Activated CD4-positive, alpha-beta T cell treated with anti-CD3 and anti-CD28 coated beads, Interleukin-2, amount 50 U/mL, for 1 hour (primary cell): ENCODE measurements around the gene CLINT1.
"Not testable (repeated sequence)": the region's sequence is repeated elsewhere in the genome, so short reads cannot be mapped to it uniquely, and the experiment has no call there.

Source experiments
- DNase-seq: peaks from one replicate; pipeline ENCODE4 v3.0.0-alpha.2; 2020

Gene CLINT1

DNA sequence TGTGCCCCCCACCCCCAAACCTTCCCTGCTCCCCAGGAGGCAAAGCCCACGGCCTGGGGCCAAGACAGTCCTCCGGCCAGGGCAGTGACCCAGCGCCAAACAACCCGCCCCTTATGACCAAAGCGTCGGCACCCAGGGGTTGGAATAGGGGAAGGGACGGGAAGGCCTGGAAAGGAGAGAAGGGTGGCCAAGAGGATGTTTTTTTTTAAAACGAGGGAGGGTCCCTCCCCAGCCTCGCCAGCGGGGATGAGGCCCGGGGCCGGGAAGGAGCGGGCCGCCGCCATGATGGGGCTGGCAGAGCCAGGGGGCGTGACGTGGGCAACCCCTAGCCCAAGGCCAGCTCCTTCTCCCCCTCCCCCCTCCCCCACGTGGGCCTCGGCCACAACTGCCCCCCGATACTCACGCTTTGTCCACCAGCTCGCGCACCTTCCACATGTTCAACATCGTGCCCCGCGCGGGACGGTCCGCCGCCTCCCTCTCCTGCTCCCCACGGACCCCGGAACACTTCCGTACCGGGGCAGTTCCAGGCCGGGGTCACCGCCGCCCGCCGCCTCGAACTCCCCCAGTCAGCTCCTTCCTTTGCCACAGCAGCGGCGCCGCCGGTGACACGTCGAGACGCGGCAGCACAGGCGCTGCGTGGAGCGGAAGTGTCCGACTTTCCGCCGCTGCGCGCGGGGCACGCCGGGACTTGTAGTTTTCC, at the start of gene CLINT1:
Gene CLINT1, minus strand, starts transcription at position 619 of the 700 bp plus-strand sequence. Its CDS starts 175 bp downstream, at position 444.
- DNase-seq: peak; percentile 87

DNA sequence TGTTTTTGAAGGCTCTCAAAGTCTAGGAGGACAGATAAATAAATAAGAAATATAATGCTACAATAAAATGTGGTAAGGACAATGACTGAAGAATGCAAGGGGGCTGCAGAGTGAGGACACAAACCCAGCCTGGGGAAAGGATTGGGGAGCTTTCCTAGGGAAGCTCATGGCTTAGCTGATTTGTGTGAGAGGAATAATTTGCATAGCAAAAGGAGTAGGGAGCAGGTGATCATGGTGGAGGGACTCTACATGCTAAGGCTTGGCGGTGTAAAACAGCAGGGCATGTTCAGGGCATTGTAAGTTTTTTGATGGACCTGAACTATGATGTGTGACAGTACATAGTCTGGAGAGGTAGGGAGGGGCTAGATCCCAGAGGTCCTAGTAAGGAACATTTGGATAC, 49.5 kb upstream of the CLINT1 start:
- no peak for DNase-seq

GRCh38 chr5:157907479-157907878, 48.5 kb upstream of the CLINT1 start:
- DNase-seq: no peak

GRCh38 chr5:157903117-157903450, 44.1 kb upstream of the CLINT1 start:
- no peak for DNase-seq

DNA sequence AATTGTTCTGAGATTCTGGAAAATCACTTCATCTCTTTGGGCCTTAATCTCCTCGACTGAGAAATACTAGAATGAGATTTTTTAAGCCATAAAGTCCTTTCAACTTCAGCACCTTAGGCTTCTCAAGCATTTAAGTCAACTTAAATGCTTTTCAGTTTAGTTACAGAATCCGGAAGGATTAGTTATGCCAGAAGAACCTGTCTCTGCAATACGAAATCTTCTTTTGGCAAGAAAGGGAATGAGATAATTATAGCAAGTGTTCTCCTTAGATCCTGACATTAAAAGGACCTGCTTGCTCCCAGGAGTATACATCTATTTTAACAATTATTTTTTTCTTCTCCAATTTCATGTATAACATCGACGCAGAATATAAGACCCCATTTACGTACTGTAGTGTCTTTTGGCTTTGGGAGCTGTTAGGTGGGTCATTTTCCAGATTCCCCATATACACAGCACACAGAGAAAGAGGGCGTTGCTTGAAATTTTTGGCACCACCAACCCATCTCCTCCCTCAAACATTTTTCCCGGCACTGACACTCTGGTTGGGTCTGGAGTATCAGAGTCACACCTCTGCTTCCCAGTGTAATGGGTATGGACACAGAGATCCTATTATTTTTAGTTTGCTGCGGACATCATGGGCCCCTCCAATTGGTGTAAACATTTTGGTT, 43.6 kb upstream of the CLINT1 start:
- no peak for DNase-seq

- DNase-seq: no peak
Observed at GRCh38 chr5:157900644-157901043, 41.7 kb upstream of the CLINT1 start.

DNA sequence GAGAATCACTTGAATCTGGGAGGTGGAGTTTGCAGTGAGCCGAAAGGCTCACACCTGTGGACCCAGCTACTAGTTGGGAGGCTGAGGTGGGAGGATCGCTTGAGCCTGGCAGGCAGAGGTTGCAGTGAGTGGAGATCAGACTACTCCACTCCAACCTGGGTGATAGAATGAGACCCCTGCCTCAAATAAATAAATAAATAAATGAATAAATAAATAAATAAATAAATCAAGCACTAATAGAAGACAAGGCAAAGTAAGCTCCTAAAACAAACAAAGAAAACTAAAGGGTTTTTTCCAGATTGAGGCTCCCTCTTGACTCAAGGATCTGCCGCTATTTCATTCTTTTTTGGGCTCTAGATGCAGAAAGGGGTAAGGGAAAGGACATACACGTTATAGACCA, 34.7 kb upstream of the CLINT1 start:
- DNase-seq: no peak

DNA sequence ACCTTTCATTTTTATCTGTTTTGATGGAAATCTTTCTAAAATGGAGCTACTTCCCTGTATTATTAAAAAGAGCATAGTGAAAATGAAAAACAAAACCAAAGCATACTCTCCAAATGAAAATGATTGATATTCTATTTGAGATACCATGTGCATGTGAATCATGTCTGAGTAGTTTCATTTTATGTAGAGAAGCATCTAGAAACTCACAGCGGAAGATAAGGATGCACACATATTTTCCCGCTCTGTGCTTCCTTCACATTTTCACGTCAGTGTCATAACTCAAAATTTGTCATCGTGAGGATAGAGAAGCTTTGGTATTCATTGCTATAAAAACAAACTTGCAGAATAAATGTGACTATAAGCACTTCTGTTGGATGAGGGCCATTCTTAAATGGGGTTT, 34.0 kb upstream of the CLINT1 start:
- DNase-seq: no peak

DNA sequence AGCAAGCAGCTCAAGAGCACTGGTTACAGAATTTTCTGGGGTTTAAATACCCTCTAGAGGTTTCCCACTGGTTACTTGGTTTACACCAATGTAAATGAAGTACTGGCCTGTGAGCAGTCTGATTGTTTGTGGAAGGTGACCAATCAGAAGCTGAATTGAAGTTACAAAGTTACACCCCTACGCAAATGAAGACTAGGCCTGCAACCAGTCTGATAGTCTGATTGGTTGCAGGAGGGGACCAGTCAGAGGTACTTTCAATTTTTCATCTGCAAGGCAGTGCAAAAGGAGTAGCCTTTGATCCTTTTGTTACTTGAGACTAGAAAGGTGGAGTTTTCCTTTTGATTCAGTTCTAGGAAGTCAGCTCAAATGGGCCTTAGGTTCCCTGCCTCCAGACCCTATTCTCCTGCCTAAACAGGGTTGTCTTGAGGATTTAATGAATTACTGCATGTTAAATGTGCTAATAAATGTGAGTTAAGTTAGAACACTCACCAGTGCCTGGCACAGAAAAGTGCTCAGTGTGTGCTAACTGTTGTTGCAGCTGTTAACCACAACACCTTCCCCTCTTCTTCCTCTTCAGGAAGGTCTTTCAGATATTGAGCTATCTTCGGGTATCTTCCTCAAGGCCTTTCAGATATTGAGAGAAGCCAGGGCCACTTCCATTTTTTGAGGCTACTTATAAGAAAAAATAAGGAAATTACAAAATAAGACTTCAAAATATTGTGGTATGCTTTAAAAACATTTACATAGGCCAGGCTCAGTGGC, 32.1 kb upstream of the CLINT1 start:
- no peak for DNase-seq

GRCh38 chr5:157888814-157889532, 30.0 kb upstream of the CLINT1 start:
- DNase-seq: no peak

DNA sequence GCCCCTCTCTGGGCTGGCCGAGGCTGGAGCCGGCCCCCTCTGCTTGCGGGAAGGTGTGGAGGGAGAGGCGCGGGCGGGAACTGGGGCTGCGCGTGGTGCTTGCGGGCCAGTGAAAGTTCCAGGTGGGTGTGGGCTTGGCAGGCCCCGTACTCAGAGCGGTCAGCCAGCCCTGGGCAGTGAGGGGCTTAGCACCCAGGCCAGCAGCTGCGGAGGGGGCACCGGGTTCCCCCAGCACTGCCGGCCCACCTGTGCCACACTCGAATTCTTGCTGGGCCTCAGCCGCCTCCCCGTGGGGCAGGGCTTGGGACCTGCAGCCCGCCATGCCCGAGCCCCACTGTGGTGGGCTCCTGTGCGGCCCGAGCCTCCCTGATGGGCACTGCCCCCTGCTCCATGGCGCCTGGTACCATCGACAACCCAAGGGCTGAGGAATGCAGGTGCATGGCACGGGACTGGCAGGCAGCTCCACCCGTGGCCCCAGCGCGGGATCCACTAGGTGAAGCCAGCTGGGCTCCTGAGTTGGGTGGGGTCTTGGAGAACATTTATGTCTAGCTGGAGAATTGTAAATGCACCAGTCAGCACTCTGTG, 27.9 kb upstream of the CLINT1 start:
- DNase-seq: no peak

GRCh38 chr5:157885051-157885450, 26.1 kb upstream of the CLINT1 start:
- DNase-seq: not testable (repeated sequence)

DNA sequence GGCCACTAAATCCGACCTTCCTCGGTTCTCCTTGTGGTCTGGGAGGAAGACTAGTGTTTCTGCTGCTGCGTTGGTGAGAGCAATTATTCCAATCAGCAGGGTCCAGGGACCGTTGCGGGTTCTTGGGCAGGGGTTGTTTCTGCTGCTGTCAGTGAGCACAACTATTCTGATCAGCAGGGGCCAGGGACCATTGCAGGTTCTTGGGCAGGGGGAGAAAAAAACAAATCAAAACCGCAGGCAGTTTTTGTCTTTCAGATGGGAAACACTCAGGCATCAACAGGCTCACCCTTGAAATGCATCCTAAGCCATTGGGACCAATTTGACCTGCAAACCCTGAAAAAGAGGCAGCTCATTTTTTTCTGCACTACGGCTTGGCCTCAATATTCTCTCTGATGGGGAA, 22.6 kb upstream of the CLINT1 start:
- not testable (repeated sequence) for DNase-seq

GRCh38 chr5:157877821-157878220, 18.9 kb upstream of the CLINT1 start:
- DNase-seq: no peak

DNA sequence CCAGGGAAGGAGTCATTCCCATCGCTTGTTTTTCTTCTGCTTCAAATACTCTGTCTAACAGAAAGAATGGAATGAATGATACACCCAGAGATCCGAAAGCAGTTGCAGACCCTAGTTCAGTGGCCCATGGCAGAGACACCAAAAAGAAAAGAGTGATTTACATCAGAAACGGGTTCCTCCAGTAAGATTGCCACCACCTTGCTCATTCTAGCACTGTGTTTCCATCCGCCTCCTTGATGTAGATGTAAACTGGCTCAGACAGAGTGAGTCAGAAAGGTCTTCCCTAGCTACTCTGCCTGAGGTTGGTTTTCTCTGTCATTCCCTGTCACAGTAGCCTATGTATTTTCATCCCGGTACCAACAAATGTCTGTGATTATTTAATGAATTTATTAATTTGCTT, 15.9 kb upstream of the CLINT1 start:
- no peak for DNase-seq

DNA sequence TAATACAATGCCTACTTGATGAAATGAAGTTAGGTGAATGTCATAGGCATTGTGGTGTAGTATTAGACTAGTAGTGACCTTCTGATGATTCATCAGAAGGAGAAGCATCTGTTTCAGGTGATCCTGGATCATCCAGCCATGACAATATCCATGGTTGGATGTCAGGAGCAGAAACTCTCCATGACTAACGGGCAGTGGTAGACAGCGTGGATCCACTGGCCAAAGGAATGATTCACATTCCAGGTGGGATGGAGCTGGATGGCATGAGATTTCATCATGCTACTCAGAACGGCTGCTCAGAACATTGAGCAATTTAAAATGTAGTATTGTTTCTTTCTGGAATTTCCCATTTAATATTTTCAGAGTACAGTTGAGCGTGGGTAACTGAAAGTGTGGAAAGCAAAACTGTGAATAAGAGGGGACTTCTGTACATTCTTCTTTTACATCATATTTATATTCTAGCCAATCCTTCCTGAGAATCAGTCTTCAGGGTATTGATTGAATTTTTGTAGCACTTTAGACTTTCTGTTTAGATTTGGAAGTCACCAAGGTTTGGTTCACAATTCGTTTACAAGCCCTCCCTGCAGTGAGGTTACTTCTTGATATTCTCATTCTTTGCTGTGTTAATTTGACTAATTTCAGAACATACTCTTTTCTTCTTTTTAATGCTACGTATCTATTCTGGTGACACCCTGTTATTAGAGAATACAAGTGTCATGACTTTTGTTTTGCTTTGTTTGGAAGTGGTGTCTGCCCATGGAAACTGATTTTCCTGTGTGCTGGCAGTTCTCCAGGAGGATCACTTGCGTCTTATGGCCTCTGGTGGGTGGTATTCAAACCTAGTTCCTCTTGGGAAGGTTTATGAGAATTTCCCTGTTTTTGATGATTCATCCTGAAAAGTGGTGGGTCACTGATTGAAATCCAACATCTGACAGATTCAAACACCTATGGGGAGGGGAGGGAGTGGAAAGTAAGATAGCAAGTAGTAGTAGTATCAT, 12.2 kb upstream of the CLINT1 start:
- no peak for DNase-seq

DNA sequence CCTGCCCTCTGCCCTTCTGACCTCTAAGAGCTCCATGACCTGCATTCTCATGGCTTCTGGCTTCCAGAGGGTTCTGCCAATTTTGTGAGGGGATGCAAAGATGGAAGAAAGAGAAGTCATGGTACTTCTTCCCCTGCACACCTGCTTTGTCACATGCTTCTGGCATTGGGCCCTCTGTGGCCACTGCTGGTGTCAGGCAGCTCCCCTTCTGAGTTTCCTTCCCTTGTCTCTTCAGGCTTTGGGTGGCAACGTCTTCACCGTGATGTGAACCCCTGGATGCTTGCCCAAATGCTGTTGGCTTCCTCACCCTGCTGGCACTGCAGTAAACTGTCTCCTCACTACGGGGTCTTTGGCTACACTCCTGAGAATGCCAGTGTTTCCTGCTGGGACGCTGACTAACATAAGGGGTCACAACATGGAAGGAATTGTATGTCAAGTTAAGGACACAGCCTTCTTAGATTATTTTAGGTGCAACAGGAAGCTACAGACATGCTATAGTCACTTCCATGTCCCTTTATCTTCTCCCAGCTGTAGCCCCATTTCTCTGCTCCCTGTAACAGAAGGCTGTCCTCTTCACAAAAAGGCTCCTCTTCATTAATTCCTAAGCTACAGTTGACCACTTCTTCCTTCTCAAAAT, 8.9 kb upstream of the CLINT1 start:
- DNase-seq: no peak

DNA sequence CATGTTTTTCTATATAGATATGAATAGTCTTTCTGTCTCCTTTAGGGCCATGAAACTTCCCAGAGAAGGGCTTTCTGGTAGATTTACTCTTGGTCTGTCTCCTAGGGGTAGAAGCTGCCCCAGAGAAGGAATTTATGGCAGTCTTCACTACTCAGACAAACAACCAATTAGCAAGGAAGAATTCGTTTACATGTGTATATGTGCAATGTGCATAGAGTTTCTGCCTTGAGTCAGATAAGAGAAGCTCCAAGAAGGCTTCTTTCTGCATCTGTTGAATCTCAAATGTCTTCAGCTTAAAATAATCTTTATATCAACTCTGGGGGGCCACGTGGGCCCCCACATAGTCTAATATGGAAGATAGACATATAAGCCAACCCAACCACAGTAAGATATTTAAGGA, 7.6 kb upstream of the CLINT1 start:
- DNase-seq: no peak

DNA sequence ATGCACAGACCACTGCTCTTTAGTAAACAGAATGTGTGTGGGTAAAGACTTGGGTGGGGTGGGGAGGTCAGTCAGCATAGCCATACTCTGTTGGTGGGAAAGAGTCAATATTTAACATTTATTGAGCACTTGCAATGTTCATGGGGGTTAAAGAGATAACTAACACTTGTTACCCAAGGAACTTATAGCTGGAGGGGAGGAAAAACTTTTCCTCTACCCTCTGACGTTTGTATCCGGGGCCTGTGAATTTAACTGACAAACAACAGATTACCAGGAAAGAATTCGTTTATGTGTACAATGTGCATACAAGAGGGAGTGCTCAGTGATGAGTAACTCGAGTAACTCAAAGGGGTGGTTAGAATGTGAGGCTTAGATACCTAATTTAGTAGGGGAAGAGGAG, 6.8 kb upstream of the CLINT1 start:
- no peak for DNase-seq

- DNase-seq: no peak
Observed at GRCh38 chr5:157864067-157864466, 5.1 kb upstream of the CLINT1 start.

GRCh38 chr5:157862183-157862851, 3.4 kb upstream of the CLINT1 start:
- no peak for DNase-seq
